Liver (tissue), 3 donors: ENCODE results near the gene TOGARAM2.

Experiments
- CTCF ChIP-seq: fragments of 150-350 bp; IDR thresholded peaks from 2 replicates; pipeline ENCODE4 v1.5.1; 2017; ENCODE audit warnings: improper control_type of control experiment, low read depth, low read length; ENCODE audit not compliant: missing input control
- EGR1 ChIP-seq, 2 donors: IDR thresholded peaks; 2 replicates each; pipeline ENCODE4 v1.6.1; 2016 to 2018; ENCODE audit warnings: antibody characterized with exemption in 2 of 2, low read depth in 2 of 2
- HNF4G ChIP-seq: IDR thresholded peaks from 2 replicates; pipeline ENCODE4 v1.6.1; 2016; ENCODE audit warnings: antibody characterized with exemption
- donor health status: healthy.
- donor health status: healthy.

GRCh38 chr2:28997847-28998735 lies 17.0 kb downstream of the TOGARAM2 start:
- no peak for TF ChIP-seq CTCF
- no peak for TF ChIP-seq EGR1 (IDR thresholded peaks at IDR 0.05; ENCODE audit: low read depth in 2 of 2)
- no peak for TF ChIP-seq HNF4G
